ENCODE data around the gene PLOD2. TPM values are rescaled to one million over a fixed set of nuclear protein-coding genes. Genes with fewer than 3 reads are reported as not detected.

The PLOD2 gene
- total RNA-seq, 4 donors from 2014 or later, result 17.2 to 27.6 (median 19.5) TPM

DNA sequence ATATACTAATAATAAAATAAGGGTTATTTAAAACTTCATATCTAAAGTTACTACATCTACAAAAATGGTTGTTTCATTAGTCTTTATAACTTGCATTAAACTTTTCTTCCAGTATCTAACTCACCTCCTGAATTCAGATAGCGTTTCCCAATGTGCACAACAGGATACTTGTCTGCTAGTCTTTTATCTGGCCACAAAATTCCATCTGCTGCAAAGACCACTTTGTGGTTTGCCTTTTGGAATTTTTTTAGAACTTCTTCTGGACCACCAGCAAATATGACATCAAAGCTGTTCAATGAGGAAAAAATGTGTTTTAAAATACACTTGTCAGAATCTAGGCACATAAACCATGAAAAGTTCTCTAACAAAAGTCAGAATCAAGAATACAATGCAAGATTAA, 50.8 kb downstream of the PLOD2 start:
- Histone ChIP-seq H3K9me3 (peaks cover 0 to 12% (median 0%) of the 10 kb centered on the region in 4 donors), H3K27me3 (no peaks in the 10 kb centered on the region), H3K4me3 (no peak overlapping the region), H3K36me3 (peaks cover 0 to 14% (median 0%) of the 10 kb centered on the region in 3 donors), H3K4me1 (no peaks in the 10 kb centered on the region), H3K27ac (no peak overlapping the region)
- TF ChIP-seq, protein P1, sequence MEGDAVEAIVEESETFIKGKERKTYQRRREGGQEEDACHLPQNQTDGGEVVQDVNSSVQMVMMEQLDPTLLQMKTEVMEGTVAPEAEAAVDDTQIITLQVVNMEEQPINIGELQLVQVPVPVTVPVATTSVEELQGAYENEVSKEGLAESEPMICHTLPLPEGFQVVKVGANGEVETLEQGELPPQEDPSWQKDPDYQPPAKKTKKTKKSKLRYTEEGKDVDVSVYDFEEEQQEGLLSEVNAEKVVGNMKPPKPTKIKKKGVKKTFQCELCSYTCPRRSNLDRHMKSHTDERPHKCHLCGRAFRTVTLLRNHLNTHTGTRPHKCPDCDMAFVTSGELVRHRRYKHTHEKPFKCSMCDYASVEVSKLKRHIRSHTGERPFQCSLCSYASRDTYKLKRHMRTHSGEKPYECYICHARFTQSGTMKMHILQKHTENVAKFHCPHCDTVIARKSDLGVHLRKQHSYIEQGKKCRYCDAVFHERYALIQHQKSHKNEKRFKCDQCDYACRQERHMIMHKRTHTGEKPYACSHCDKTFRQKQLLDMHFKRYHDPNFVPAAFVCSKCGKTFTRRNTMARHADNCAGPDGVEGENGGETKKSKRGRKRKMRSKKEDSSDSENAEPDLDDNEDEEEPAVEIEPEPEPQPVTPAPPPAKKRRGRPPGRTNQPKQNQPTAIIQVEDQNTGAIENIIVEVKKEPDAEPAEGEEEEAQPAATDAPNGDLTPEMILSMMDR (IDR thresholded peaks at IDR 0.05), result no peak
- TF ChIP-seq POLR2A (IDR thresholded peaks at IDR 0.05) (no peak), EP300 (IDR thresholded peaks at IDR 0.05) (no peak)
- DNase-seq (ENCODE audit: low spot score in 2 of 2), result no peak
- 85 to 93% methylated on average over 1 of the region's 1 CpG for WGBS, 2 donors

DNA sequence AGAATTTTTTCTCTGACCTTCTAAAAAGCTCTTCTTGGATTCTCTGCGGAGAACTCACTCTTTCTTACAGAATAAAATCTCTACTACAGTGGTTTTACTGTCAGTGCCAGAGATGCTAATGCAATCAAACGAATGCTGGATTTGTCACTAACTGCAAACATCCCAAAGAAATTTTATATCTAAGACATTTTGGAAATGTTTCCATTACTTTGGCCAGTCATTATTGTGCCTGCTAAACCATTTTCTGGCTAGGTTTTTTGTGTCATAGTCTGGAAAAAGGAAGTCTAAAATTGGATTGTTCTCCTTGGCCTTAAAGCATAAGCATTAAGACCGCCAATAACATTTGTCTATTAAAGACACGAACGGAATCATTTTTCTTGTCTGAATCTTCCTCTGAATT, 54.0 kb downstream of the PLOD2 start:
- Histone ChIP-seq H3K4me3 (no peak overlapping the region), H3K27ac (no peak overlapping the region), H3K9me3 (no peaks in the 10 kb centered on the region), H3K4me1 (no peaks in the 10 kb centered on the region), H3K27me3 (no peaks in the 10 kb centered on the region), H3K36me3 (peaks cover 0 to 7% (median 0%) of the 10 kb centered on the region in 3 donors)
- WGBS, 2 donors, result 75% methylated on average over 5 of the region's 5 CpGs
- no peak for TF ChIP-seq EP300 (IDR thresholded peaks at IDR 0.05)
- TF ChIP-seq, protein P1 (IDR thresholded peaks at IDR 0.05), result no peak
- no peak for TF ChIP-seq POLR2A (IDR thresholded peaks at IDR 0.05)
- no peak for DNase-seq (ENCODE audit: low spot score in 2 of 2)

DNA sequence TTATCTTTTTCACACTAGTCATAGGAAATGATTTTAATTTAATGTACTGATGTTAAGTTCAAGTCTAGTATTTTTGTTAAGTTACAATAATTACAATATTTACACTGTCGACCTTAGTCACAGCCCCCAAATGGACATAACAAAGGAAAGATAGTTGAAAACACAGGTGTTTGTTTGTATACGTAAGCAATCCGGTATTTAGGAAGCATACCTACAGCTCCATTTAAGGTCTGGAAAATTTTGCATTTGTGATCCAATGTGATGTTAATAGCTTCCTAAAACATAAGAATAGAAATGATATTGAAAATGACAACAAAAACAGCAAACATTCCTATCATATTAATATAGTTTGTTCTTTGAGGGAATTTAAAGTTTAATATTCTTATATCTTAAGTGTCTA, 56.9 kb downstream of the PLOD2 start:
- no peaks in the 10 kb centered on the region for H3K27me3 ChIP-seq
- H3K4me3 ChIP-seq, result no peak overlapping the region
- 90 to 93% methylated on average over 3 of the region's 3 CpGs for WGBS, 2 donors
- H3K9me3 ChIP-seq, result no peaks in the 10 kb centered on the region
- no peak for DNase-seq (ENCODE audit: low spot score in 2 of 2)
- H3K27ac ChIP-seq, result no peak overlapping the region
- peaks cover 0 to 10% (median 0%) of the 10 kb centered on the region in 3 donors for H3K36me3 ChIP-seq
- TF ChIP-seq POLR2A (IDR thresholded peaks at IDR 0.05) (no peak), EP300 (IDR thresholded peaks at IDR 0.05) (no peak)
- TF ChIP-seq, protein P1 (IDR thresholded peaks at IDR 0.05), result no peak
- no peaks in the 10 kb centered on the region for H3K4me1 ChIP-seq

DNA sequence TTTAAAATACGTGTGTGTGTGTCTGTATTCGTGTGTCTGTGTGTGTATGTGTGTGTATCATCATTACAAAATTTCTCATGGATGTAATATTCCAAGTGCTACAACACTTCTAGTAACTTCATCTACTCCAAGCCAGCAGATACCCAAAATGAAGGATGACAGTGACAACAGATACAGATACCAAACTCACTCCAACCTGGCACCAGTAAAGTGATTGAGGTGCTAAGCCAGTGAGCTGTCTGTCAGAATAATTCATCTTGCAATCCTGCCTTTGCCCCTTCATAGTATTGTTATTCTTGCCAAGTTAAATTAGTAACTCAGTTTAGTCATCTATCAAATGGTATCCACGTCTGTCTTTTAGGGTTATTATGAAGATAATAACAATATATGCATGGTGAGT, 58.1 kb downstream of the PLOD2 start:
- Histone ChIP-seq H3K9me3 (no peaks in the 10 kb centered on the region), H3K27ac (no peak overlapping the region), H3K27me3 (no peaks in the 10 kb centered on the region), H3K4me3 (no peak overlapping the region), H3K4me1 (no peaks in the 10 kb centered on the region), H3K36me3 (peaks cover 0 to 6% (median 0%) of the 10 kb centered on the region in 3 donors)
- 93% methylated on average over 3 of the region's 3 CpGs for WGBS, 2 donors
- no peak for DNase-seq (ENCODE audit: low spot score in 2 of 2)
- TF ChIP-seq EP300 (IDR thresholded peaks at IDR 0.05), result no peak
- TF ChIP-seq, protein P1 (IDR thresholded peaks at IDR 0.05), result no peak
- TF ChIP-seq POLR2A (IDR thresholded peaks at IDR 0.05), result no peak

DNA sequence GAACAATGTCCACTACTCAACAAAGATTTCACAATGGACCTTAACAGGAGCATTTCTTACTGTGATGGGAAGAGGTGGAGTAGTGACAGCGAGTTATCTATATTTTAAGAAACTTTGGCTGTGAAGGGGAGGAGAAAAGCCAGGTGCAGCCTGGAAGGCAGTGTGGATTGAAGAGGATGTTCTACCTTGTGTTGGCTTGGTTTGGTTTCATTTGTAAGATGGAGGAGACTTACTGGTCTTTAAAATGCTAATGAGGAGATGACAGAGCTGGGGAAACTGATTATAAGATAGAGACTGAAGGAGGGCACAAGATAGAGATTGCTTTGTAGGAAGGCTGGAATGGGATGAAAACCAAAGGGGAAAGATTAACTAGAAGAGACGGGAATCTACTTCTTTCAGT, 59.4 kb downstream of the PLOD2 start:
- peaks cover 0 to 6% (median 0%) of the 10 kb centered on the region in 3 donors for H3K36me3 ChIP-seq
- H3K27me3 ChIP-seq, result no peaks in the 10 kb centered on the region
- H3K4me3 ChIP-seq, result no peak overlapping the region
- no peak overlapping the region for H3K27ac ChIP-seq
- H3K4me1 ChIP-seq, result no peaks in the 10 kb centered on the region
- DNase-seq (ENCODE audit: low spot score in 2 of 2), result no peak
- WGBS, 2 donors, result 96 to 97% methylated on average over 2 of the region's 2 CpGs
- H3K9me3 ChIP-seq, result no peaks in the 10 kb centered on the region
- TF ChIP-seq, protein P1 (IDR thresholded peaks at IDR 0.05), result no peak
- TF ChIP-seq POLR2A (IDR thresholded peaks at IDR 0.05), result no peak
- no peak for TF ChIP-seq EP300 (IDR thresholded peaks at IDR 0.05)

All from tibial nerve (tissue), 4 donors.